ENCODE data around the gene EVL.

EVL gene

DNA sequence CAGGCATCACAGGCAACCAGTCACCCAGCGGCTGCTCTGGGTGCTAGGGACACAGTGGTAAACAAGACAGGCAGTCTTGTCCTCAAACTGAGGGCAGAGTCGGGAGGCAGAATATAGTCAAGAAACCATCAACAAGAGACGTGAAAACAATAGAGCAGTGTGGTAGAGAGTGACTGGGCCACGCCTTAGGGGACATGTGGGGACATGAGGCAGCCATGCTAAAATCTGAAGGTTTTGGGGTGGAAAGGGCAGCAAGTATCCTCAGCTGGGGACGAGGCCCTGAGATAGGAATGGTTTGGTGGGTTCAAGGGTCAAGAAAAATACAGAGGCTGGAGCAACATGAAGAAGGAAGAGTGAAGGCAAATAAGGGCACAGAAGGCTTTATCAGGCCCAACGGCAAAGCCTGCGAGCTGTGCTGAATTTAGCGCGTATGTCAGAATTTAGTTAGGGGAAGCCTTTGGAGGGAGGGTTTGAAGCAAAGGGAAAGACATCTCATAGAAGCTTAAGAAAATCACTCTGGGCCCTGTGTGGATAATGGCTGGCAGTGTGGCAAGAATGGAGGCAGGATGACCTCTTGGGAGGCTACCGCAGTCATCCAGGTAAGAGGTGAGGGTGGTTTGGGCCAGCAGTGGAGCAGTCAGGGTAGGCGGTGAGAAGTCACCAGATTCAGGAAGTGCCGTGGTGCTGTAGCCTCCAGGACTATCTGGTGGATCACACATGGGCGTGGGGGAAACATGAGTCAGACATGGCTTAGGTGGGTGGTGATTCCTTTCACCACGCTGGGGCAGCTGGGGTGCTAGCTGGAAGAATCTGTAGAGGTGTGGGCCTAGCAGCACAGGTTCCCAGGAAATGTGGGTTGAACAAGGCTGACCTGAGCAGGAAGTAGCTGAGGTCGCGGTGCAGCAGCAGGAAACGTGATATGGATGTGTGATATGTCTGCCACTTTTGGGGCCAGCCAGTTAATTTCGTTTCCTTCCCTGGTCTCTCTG is 3.0 kb downstream of the EVL start:
- DNase-seq = no peak

DNA sequence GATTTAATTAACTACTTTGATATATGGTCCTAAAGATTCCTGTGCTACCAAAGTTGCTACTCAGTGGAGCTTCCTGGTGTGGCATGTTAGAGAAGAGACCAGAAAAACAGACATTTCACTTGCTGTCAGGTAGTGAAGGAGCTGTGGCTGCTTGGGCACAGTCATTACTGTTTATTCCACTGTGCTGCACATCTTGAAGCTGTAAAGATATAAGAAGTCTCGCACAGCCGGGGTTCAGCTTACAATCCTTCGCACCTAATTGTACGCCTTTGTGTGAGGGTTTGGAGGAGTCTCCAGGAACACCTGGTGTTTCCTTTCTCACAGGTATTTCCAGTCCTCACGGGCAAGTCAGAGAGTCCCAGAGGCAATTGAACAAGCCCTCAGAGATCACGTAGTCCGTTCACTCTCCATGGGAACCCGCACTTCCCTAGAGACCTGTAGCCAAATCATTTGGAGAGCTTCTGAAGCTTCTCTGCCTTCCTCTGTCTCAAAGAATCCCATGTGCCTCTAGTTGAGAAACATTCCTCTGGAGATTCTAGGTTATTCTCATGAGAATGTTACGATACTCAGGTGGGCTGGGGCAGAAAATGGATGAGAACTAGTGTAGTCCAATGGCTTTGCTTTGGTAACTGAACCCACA is 4.1 kb downstream of the EVL start:
- no peak for DNase-seq

DNA sequence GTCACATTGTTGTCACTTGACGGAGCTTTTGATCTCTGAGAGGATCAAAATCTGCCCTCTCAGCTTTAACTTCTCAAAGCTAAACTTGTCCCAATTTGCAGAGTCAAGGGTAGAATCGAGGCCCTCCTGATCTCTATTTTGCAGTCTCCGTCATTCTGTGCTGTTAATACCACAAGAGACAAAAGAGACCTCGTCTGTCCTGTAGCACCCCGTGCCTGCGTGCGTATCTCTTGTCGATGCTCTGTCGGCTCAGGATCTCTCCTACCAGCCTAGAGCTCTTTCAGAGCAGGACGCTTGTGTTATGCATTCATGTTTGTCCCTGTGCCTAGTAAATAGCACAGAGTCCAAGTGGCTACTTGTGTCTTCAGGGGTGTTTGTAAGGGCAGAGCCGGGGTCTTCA is 5.1 kb downstream of the EVL start:
- DNase-seq = no peak

DNA sequence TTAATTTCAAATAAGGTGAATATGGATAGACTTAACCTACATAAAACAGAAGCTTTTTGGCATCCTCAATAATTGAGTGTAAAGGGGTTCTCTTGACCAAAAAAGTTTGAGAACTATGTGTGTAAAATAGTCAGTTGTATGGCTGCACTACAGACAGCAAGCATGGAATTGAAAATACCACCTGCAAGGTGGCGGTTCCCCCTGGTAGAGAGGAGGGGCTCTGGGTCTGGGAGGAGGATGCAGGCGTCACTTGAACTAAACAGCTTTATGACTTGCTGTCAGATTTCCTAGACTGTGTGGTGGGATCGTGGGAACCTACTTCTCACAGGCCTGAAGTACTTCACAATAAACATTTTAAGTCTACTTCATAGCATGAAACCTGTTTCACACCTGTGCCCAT is 6.3 kb downstream of the EVL start:
- no peak for DNase-seq

DNA sequence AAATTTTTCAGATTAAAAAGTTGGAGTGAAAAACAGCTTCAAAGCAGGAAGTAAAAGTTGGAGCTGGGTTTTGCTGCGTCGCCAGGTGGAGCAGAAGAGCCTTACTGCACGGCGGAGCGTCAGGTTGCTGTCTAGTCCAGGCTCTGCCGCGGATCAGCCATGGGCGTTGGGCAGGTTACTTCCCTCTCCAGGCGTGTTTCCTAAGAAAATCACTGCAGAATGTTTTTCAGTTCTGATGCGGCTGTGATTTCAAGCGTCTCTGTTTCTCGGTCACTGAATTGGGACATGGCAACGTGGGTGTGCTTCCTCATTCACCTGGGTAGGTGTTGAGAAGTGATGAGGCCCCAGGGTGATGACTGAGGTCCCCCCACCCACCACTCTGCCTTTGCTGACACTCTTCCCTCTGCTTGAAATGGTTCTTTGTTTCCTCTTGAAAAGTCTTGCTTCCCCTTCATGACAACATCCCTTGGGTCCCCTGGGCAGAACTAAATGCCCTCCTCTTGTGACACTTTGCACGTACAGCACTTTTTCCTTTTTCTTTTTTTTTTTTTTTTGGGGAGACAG is 7.6 kb downstream of the EVL start:
- no peak for DNase-seq

DNA sequence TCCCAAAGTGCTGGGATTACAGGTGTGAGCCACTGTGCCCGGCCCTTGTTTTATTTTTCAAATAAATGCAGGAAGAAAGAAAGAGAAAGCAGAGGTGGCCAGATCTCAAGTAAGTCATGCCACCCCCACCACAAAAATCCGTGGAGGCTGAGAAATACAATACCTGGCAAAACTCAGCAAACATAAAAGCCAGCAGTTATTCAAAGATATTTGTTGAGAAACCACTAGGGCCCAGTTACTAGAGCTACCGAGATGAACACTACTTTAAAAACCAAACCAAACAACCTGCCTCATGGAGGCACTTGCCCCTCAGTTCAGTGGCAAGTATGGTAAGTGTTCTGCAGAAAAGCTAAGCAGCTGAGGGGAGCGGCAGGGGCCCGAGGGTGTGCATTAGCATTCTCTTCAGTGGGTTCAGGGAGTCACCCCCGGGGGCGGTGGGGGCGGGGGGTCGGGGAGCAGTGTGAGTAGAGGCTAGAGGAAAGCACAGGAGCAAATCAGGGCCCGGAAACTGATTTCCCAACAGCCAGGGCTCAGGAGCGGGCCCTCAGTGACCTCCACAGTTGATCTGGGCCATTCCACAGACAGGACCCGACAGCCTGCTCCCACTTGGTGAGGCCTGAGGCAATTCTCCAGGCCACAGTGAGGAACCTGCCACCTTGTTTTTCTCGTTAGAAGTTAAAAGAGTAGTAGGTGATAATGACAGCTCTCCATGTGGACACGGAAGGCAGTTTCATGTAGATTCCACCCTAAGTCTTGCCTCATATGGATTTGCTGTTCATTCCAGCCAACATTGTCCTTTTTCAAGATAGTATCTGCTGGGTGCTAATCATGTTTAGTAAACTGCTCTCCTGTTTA is 8.6 kb downstream of the EVL start:
- DNase-seq = no peak

DNA sequence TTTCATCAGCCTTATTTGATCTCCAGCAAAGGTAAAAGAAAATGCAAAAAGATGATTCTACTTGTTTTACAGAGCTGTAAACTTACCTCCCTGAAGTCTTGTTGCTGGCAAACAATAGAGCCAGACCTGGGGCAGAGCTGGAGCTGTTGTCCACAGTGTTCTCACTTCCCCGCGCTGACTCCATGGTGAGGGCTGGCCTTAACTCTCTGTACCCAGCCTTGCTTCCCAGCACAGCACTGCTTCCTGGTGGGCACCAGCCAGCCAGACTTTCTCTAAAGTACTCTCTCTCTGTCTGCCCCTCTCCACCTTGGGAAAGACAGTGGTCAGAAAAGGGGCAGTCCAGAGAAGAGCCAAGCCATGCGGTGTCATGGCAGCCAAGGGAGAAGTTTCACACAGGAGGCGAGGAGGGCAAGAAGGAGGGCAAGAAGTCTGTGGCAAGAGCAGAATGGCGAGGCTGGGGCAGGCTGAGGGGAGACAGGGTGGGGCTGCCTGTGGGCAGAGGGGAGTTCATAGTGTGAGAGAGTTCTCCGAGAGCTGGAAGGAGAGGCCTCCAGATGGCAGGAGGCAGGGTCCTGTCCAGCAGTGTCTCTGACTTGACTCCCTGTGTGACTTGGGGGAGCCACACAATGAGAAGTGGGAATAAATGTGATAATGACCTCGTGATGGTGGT is 9.3 kb downstream of the EVL start:
- no peak for DNase-seq

DNA sequence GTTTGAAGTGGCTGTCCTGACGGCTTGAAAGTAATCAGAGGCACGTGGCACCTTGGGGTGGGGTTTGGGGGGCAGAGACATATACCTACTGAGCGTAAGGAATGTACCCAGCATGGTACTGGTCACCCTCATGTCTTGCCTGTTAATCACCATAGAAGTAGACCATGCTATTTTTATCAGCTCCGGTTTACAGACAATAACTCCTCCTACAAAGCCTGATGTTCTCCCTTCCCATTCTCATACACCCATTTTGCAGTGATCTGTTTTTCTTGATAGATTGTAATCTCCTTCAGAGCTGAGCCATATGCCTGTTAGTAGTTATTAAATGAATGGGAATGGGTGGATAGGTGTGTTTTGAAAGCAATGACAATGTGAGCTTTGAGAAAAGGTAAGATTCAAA is 10.5 kb downstream of the EVL start:
- no peak for DNase-seq

DNA sequence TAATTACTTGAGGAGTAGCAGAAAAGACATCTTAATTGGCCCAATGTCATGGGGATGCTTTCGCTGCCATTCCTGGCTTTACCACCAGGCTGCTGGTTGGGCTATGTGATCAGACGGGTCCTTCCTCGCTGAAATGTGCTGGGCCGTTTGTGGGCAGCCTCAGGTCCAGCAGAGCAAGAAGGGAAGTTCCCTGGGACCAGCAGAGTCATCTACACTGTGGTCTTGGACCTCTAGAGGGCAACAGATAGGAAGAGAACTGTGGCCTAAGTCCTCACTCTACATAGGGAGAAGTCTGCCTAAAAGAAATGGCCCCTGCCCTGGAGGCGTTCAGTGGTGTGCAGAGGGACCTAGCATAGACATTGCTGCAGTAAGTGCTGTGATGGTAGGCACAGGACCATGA is 10.9 kb downstream of the EVL start:
- no peak for DNase-seq

DNA sequence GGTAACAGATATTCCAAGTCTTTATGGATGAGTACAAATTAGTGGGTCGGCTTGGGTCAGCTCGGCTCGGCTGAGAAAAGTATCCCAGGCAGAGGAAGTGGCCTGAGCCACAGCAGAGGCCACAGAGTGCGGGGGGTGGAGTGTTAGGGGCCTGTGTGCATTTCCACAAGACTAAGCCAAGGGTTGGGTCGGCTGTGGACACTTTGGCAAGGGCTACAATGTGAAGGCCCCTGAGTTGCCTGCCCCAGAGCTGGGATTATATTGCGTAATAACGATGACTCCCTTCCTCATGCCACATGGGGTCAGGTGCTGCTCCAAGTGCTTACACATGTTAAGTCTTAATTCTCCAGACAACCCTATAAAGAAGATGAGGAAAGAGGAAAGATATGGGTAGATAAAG is 11.4 kb downstream of the EVL start:
- no peak for DNase-seq

DNA sequence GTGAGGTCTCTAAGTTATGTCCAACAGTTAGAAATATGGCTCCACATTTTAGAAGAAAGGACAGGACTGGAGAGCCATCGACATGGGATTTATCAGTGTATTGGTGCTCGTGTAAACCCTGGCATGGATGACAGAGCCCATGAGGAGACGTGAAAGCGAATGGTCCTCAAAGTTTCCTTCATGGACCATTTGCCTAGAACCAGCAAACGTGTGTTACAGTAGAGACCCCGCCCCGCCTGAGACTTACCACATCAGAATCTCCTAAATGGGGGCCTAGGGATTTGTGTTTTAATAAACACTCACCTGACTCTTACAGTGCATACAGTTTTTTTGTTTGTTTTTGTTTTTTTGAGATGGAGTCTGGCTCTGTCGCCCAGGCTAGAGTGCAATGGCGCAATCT is 12.2 kb downstream of the EVL start:
- no peak for DNase-seq

DNA sequence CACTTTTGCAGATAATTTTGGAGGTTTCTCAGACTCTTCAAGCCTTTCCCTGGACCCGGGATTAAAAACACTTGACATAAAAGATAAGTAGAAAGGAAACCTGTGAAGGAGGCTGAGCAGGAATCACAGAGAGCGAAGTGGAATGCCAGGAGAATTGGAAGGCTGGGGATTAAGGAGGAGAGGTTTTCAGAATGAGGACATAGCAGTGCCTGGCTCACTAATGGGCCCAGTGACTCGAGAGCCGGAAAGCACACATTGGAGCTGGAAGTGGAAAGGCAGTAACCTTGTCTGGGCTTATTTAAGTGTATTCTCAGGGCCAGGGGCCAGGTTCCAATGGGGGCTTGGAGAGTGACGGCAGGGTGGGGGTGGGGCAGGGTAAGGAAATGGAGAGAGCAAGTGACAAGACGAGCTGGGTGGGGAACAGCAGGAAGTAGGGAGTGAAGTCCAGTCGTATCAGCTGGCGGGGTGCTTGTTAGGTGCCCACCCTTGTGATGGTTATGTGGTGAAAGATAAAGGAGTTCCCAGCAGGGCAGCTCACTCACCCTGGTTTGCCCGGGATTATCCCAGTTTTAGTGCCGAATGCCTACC is 13.1 kb downstream of the EVL start:
- no peak for DNase-seq

DNA sequence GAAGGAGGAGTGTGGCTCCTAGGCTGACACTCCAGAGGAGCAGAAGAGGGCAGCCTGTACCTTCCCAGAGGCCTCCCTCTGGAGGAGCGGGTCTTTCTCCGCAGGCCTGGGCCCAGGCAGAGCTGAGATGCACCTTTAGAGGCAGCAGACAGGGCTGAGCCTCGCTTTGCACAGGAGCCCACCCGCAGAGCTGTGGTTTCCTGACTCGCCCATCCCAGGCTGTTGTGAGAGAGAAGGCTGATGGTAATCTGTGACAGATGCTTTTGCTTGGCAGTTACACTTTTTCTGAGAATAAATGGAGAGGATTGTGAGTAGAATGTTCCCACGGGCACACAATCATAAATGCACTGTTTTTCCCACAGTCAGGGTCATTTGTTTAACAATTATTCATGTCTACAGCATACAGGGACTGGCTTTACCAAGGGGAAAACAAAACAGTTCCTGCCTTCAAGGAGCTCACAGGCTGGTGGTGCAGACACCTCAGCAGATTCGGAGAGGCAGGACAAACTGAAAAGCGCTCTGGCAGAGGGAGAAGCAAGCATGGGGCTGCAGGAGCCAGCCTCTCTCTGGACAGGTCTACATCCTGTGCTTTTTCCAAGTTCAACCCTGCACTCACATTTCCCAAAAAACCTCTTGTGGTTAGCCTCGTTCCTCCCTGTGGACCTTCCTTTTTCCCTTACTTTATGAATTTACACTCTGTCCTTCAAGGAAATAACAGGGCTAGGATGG is 13.9 kb downstream of the EVL start:
- DNase-seq = no peak

DNA sequence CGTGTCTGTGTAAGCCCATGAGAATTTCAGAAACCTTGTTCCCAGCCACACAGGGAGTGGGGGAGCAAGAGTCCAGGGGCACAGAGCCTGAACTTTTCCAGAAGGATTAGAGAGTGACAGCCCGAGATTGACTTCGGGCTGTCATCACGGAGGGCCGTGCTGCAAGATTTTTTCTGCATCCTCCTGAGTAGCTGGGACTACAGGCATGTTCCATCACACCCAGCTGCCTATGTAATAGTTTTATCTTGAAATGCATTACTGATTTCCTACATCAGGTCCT is 14.4 kb downstream of the EVL start:
- DNase-seq = no peak

DNA sequence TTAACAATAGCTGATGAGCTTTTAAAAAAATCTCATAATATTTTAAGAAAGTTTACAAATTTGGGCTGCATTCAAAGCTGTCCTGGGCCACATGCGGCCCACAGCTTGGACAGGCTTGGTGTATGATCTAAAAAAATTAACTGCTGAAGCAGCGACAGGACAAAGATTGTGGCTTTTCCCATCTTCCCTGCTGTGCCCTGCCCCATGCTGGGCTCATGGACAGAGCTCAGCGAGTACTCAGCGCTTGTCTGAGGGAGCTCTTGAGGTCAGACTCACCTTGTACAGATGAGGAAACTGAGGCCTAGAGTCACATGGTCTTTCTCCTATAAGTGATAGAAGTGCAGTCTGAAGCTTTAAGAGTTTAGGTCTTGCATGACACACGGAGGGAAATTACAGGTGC is 15.0 kb downstream of the EVL start:
- no peak for DNase-seq

DNA sequence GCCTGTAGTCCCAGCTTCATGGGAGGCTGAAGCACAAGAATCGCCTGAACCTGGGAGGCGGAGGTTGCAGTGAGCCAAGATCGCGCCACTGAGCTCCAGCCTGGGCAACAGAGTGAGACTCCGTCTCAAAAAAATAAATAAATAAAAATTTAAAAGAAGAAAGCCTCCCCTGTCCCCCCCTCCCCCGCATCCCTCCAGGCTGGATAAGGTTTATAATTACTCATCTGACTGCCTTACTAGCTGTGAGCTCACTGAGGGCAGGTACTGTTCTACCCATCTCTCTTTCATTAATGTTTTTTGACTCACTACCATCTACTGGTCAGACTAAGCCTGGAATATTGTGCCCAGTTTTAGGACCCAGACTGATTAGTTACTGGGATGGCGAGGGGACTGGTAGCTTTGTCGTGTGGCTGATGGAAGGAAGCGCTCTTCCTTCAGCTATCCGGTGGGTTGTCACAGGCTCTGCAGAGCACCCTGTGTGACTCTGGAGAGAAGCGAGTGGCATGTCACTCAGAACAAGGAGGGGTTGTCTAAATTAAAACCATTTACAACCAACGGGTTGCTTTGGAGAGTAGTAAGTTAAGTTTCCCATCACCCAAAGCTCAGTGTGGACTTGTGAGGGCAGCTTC is 16.9 kb downstream of the EVL start:
- no peak for DNase-seq

DNA sequence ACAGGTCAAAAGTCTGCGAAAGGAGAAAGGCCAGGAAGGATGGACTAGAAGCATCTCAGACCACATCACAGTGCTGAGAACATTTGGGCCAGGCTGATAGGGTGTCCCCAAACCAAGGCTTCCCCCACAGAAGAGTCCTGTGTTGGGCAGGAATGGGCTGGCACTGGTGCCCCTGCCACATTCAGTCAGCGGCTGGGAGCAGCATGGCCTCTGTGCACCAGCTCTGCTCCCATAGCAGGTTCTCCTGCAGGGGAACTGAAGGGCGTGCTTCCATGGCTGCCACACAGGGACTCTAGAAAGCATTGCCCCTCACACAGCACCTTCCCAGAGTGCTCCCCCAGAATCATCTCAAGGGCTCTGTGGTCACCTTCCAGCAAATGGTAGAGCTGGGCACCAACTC is 17.5 kb downstream of the EVL start:
- no peak for DNase-seq

DNA sequence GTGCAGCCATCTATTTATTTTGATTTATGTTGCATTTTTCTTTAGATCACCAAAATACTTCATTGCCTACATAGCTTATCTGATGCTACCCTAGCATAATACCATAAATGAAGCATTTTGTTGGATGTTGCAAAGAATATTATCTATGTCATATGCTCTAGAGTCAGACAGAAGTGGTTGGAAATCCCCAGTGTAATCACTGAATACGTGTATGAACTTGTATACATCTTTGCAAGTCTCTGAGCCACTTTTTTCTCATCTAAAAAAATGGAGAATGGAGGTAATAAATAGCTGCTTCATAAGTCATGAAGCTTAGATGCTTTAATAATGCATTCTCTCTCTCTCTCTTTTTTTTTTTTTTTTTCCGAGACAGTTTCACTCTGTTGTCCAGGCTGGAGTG is 18.5 kb downstream of the EVL start:
- no peak for DNase-seq

DNA sequence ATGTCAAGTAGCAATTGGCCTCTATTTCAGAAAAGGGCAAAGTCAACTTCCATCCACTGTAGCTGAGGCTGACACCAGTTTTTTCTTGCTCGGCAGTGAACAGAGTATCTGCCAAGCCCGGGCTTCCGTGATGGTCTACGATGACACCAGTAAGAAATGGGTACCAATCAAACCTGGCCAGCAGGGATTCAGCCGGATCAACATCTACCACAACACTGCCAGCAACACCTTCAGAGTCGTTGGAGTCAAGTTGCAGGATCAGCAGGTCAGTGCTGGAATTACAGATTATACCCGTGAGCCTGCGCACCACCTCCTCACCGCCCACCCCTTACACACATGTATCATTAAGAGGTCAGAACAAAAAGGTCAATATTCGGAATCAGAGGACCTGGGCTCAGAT is 19.4 kb downstream of the EVL start:
- DNase-seq = no peak

DNA sequence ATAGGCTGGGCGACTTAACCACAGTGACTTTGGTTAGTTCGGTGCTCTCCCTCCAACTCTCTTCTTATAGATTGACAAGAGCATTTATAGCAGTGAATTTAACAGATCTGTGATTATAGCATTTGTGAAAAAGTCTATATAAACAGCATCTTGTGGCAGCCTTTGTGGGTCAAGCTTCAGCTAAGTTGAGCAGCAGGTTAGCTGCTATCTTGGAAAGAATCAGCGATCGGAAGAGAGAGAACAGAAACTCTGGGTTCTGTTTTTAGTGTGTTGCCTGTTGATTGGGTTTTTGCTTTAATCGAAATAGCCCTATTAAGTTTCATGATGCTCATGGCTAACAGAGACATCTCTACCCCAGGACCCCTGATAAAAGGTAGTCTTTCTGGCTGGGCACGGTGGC is 20.2 kb downstream of the EVL start:
- no peak for DNase-seq

DNA sequence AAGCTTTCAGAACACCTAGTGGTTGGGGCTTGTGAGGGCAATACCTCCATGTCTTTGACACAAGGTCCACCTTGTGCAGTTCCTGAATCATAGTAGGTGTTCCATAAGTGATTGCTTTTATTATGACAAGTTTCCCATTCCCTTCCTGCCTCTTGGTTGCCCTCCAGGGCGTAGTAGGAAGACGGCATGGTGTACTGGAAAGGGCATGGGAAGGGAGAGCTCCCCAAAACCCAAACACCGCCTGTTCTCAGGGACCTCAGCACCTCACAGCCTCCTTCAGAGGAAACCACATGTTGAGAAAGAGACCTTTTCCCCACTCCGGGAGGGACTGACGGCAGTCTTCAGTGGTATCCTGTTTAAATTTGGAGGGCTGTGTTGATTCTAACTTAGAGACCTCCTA is 21.1 kb downstream of the EVL start:
- no peak for DNase-seq
